ENCODE measurements around the gene HMOX2. TPM values are rescaled to one million over a fixed set of nuclear protein-coding genes. Genes with fewer than 3 reads are reported as not detected.
A peak's percentile ranks its signal among the peaks of the same experiment; 100 is the strongest.

The HMOX2 gene
- total RNA-seq, 1 experiment from 2014 or later, result 72.6 TPM

- no peak for DNase-seq (ENCODE audit: low read depth, low spot score)
- Histone ChIP-seq H3K4me3 (ENCODE audit: low read depth in 2 of 2, low read length in 2 of 2) (no peak overlapping the region), H3K4me1 (ENCODE audit: control insufficient read depth, insufficient read depth, low read length) (no peaks in the 10 kb centered on the region), H3K9me3 (ENCODE audit: control insufficient read depth, insufficient read depth, low read depth, low read length) (no peaks in the 10 kb centered on the region), H3K27ac (ENCODE audit: low read length) (no peak overlapping the region), H3K27me3 (ENCODE audit: control insufficient read depth, insufficient read depth, low read length) (no peaks in the 10 kb centered on the region), H3K36me3 (ENCODE audit: control insufficient read depth, insufficient read depth, low read length) (no peaks in the 10 kb centered on the region)
- in situ Hi-C loops (cut with HindIII; ENCODE audit: low pct_unique_long_range_greater_than_20kb, low sequenced_read_pairs), result no loop called here
- no TSS peak for BruUV-seq (replicated peaks)
- intact Hi-C loops (cut with micrococcal nuclease; ENCODE audit: unreplicated experiment), result no loop called here
- ChIA-PET POLR2A (no interaction called here), CTCF (no interaction called here)
- ATAC-seq, result no peak
- TF ChIP-seq CTCF (IDR thresholded peaks at IDR 0.05) (no peak), POLR2AphosphoS5 (IDR thresholded peaks at IDR 0.05; ENCODE audit: low read depth, low read length) (no peak), REST (IDR thresholded peaks at IDR 0.05; ENCODE audit: insufficient read depth in 1 of 2, low read depth in 2 of 2, low read length in 1 of 2) (no peak)
These were observed 80.4 kb downstream of the HMOX2 start for GRCh38 chr16:4556580-4556979.

DNA sequence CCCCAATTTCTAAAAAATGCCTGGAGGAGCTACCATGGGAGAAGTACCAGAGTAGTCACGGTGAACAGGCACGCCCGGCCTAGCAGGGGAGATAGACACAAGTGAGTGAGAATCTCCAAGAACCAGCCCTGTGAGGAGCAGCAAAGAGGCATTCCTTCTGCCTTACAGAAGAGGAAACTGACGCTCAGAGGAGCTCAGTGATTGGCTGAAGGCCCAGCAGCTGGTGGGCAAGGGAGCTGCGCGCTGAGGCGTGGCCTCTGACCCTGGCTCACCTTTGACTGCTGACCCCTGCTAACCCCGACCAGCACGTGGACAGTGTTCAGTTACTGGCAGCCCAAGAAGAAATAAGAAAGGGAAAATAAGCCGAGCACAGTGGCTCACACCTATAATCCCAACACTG is 81.8 kb downstream of the HMOX2 start:
- Histone ChIP-seq H3K27ac (ENCODE audit: low read length) (no peak overlapping the region), H3K36me3 (ENCODE audit: control insufficient read depth, insufficient read depth, low read length) (no peaks in the 10 kb centered on the region), H3K27me3 (ENCODE audit: control insufficient read depth, insufficient read depth, low read length) (no peaks in the 10 kb centered on the region), H3K9me3 (ENCODE audit: control insufficient read depth, insufficient read depth, low read depth, low read length) (no peaks in the 10 kb centered on the region), H3K4me3 (ENCODE audit: low read depth in 2 of 2, low read length in 2 of 2) (no peak overlapping the region), H3K4me1 (ENCODE audit: control insufficient read depth, insufficient read depth, low read length) (no peaks in the 10 kb centered on the region)
- in situ Hi-C loops (cut with HindIII; ENCODE audit: low pct_unique_long_range_greater_than_20kb, low sequenced_read_pairs), result no loop called here
- intact Hi-C loops (cut with micrococcal nuclease; ENCODE audit: unreplicated experiment), result no loop called here
- no TSS peak for BruUV-seq (replicated peaks)
- ChIA-PET CTCF (no interaction called here), POLR2A (no interaction called here)
- TF ChIP-seq CTCF (IDR thresholded peaks at IDR 0.05), result no peak
- no peak for TF ChIP-seq REST (IDR thresholded peaks at IDR 0.05; ENCODE audit: insufficient read depth in 1 of 2, low read depth in 2 of 2, low read length in 1 of 2)
- no peak for TF ChIP-seq SIN3A (IDR thresholded peaks at IDR 0.05; ENCODE audit: borderline replicate concordance, insufficient read depth, low read depth, low read length)
- no peak for TF ChIP-seq TCF7L2 (IDR thresholded peaks at IDR 0.05; ENCODE audit: low read depth, low read length)
- no peak for TF ChIP-seq POLR2AphosphoS5 (IDR thresholded peaks at IDR 0.05; ENCODE audit: low read depth, low read length)
- no peak for DNase-seq (ENCODE audit: low read depth, low spot score)
- peak; percentile 58; the same call in 1 of the 2 replicates for ATAC-seq

Other genes with a start within 250 kb of the HMOX2 start
- not detected for gene SRL, start 234.3 kb upstream of the HMOX2 start, total RNA-seq (2021; ENCODE audit: unreplicated experiment)
- gene TFAP4, start 203.4 kb upstream of the HMOX2 start, total RNA-seq (2021; ENCODE audit: unreplicated experiment), result 11.1 TPM
- 87.3 TPM for gene GLIS2, start 160.3 kb upstream of the HMOX2 start, total RNA-seq (2021; ENCODE audit: unreplicated experiment)
- gene PAM16, start 125.1 kb upstream of the HMOX2 start, total RNA-seq (2021; ENCODE audit: unreplicated experiment), result 104 TPM
- gene VASN, start 104.5 kb upstream of the HMOX2 start, total RNA-seq (2021; ENCODE audit: unreplicated experiment), result 33.5 TPM
- 37.5 TPM for gene CORO7, start 59.8 kb upstream of the HMOX2 start, total RNA-seq (2021; ENCODE audit: unreplicated experiment)
- gene DNAJA3, start 50.5 kb upstream of the HMOX2 start, total RNA-seq (2021; ENCODE audit: unreplicated experiment), result 68.7 TPM
- gene NMRAL1, start 1.8 kb upstream of the HMOX2 start, total RNA-seq (2021; ENCODE audit: unreplicated experiment), result 109 TPM
- 26.8 TPM for gene CDIP1, start 62.4 kb downstream of the HMOX2 start, total RNA-seq (2021; ENCODE audit: unreplicated experiment)
- gene C16orf96, start 79.9 kb downstream of the HMOX2 start, total RNA-seq (2021; ENCODE audit: unreplicated experiment), result 0.15 TPM
- gene UBALD1, start 138.5 kb downstream of the HMOX2 start, total RNA-seq (2021; ENCODE audit: unreplicated experiment), result 29.9 TPM
- 59.7 TPM for gene MGRN1, start 148.4 kb downstream of the HMOX2 start, total RNA-seq (2021; ENCODE audit: unreplicated experiment)
- 42.9 TPM for gene NUDT16L1, start 217.2 kb downstream of the HMOX2 start, total RNA-seq (2021; ENCODE audit: unreplicated experiment)

Measured in Panc1 (cell line).